ENCODE results near the gene GPR17.

The GPR17 gene

DNA sequence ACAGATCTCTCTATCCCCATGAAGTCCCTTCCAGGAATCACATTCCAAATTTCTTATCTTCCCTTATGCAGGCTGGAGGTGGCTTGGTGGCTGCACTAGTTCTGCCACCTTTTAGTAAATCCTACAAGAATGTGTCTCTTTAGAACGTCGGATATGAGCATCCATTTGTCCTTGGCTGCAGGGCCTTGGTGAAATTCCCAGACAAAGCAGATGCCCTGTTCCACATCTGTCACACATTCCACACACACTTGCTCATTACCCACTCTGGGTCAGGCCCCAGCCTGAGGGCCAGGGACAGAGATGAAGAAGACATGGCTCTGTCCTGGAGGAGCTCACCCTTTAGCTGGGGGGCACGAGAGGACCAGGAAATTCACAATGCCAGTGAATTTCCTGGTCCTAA is 31.2 kb upstream of the GPR17 start:
- no peak for DNase-seq (ENCODE audit: low read depth, low spot score)

- no peak for DNase-seq (ENCODE audit: low read depth, low spot score)
Measured at GRCh38 chr2:127615511-127616166, 30.3 kb upstream of the GPR17 start.

- no peak for DNase-seq (ENCODE audit: low read depth, low spot score)
Measured at GRCh38 chr2:127618551-127619202, 27.3 kb upstream of the GPR17 start.

GRCh38 chr2:127619203-127619590 is 26.8 kb upstream of the GPR17 start:
- DNase-seq (ENCODE audit: low read depth, low spot score): no peak

DNA sequence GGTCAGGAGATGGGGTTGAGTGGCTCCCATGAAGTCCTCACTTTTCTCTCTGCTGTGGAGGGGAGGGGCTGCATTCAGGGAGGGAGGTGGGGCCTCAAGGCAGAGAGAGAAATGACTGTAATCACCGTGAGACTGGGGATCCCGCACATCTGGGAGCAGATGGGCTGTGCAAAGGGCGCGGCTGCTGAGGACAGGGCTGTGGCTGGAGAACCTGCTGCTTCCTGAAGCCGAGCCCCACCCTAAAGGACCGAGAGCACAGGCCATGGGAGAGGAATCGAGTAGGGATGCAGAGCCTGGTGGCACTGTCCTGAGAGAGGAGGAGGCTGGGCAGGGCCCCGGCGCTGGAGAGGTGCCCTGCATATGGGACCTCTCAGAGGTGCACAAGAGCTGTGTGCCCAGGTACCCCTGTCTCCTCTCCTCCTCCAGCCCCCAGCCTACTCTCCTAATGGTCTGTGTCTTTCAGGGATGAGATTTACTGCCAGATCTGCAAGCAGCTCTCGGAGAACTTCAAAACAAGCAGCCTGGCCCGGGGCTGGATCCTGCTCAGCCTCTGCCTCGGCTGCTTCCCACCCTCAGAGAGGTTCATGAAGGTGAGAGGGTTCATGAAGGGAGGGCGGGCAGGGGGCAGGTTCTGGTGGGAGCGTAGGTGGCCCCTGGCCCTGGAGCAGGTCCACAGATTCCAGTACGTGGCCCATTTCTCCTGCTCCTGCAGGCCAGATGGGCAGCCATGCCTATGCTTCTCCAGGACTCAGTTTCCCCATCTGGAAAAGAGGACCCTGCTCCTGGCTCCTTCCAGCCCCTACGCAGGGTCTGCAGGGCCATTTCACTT is 25.9 kb upstream of the GPR17 start:
- no peak for DNase-seq (ENCODE audit: low read depth, low spot score)

- no peak for DNase-seq (ENCODE audit: low read depth, low spot score)
Measured at GRCh38 chr2:127620866-127621265, 25.1 kb upstream of the GPR17 start.

DNA sequence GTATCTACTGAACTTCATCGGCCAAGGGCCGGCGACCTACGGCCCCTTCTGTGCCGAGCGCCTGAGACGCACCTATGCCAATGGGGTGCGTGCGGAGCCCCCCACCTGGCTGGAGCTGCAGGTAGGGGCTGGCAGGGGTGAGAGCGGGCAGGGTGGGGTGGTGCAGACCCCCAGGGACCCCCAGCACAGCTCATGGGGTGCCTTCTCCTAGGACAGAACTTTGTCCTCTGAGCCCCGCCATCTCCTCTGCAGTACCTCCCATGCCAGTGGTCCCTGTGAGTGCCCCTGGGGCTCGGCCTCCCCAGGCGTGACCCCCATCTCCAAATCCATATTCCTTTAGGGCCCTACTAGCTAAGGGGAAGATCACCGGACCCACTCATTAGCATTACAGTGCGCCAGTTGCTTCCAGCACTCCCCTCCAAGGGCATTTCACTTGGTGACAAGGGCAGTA is 23.9 kb upstream of the GPR17 start:
- DNase-seq (ENCODE audit: low read depth, low spot score): no peak

DNA sequence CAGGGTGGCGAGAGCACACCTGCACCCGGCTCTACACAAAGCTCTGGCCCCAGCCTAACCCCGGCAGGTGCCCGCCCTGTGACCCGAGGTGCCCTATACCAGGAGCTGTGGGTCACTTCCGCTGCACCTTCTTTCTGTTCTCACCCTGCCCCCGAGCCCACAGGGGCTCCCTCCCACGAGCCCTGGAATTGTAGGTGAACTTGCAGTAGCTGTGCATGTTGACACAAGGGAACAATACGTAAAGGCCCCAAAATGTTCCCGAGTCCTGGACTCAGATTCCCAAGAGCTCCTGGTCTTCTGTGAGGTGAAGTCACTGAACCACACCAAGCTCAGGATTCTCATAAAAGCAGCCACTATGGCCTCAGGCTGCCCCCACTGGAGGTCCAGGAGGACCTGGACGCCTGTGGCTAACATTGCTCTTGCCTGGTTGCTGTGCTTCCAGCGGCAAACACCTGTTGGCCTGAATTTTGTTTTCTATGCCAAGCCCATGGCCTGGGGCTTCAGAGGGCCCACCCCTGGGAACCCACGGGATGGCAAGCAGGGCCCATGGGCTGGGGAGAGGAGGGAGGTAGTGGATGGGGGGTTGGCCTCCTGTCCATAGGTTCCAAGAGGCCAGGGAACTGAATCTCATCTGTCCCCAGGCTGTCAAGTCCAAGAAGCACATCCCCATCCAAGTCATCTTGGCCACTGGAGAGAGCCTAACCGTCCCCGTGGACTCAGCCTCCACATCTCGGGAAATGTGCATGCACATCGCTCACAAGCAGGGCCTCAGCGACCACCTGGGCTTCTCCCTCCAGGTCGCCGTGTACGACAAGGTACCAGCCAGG is 23.2 kb upstream of the GPR17 start:
- DNase-seq (ENCODE audit: low read depth, low spot score): no peak

- no peak for DNase-seq (ENCODE audit: low read depth, low spot score)
Measured at GRCh38 chr2:127623388-127624319, 22.3 kb upstream of the GPR17 start.

DNA sequence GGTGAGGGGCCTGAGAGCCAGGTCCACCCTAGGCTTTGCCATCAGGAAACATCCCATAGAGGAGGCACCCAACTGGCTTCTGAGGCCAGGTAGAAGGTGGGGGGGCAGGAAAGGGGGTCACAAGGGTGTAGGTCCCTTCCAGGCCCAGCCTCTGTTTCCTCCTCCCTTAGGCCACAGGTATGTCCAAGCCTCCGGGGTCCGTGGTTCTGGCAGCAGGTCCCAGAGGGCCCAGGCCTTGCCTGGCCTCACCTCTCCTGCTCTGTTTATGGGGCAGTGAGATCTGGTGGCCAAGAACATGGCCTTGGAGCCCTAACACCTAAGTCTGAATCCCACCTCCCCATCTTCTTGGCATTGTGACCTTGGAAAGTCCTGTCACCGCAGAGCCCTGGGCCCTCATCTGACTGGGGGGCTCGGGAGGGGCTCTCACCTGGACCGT is 21.6 kb upstream of the GPR17 start:
- DNase-seq (ENCODE audit: low read depth, low spot score): no peak

GRCh38 chr2:127624756-127625571 is 21.0 kb upstream of the GPR17 start:
- no peak for DNase-seq (ENCODE audit: low read depth, low spot score)

GRCh38 chr2:127625572-127625951 is 20.4 kb upstream of the GPR17 start:
- no peak for DNase-seq (ENCODE audit: low read depth, low spot score)

DNA sequence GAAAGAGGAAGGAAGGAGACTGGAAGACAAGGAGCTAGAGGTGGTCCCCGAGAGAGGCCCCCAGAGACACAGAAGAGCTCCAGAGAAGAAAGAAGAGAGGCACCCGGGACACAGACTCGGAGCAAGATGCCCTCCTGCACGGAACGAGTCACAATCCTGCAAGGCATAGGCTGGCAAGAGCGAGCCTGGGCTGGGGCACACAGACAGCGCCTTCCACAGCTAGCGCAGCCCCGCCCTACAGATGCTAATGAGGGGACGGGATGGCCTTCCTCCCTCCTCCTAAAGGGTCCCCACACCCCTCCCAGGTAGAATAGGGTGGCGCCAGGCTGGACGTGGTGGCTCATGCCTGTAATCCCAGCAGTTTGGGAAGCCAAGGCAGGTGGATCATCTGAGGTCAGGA is 19.8 kb upstream of the GPR17 start:
- DNase-seq (ENCODE audit: low read depth, low spot score): no peak

GRCh38 chr2:127626917-127627739 is 18.8 kb upstream of the GPR17 start:
- no peak for DNase-seq (ENCODE audit: low read depth, low spot score)

DNA sequence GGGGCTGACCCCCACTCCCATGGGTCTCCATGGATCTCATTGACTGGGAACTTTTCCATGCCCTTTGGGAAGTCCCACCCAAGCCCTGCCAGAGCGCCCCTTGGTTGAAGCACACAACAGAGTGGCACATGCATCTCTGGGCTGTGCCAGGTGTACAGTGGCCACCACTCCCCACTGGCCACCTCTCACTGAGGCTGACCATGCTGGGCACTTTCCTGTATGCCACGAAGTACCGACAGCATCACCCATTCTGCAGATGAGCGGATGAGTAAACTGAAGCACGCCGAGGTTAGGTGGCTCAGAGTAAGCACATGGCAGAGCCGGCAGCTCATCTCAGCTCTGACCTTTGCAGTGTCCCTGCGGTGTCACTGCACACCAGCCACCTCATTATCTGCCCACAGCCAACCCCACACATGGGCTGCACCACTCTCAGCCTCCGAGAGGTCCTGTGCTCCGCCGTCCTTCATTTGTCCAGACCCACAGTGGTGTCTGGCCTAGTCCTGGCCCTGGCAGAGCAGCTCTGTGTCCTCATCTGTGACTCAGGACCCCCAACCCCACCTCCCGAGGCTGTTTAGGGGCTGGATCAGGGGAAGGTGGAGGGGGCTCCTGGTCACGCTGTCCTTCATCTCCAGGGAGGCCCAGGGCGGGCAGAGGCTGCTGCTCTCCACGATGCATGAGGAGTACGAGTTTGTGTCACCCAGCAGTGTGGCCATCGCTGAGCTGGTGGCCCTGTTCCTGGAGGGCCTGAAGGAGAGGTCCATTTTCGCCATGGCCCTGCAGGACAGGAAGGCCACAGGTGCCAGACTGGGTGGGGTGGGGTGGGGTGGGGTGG is 18.0 kb upstream of the GPR17 start:
- DNase-seq (ENCODE audit: low read depth, low spot score): no peak

DNA sequence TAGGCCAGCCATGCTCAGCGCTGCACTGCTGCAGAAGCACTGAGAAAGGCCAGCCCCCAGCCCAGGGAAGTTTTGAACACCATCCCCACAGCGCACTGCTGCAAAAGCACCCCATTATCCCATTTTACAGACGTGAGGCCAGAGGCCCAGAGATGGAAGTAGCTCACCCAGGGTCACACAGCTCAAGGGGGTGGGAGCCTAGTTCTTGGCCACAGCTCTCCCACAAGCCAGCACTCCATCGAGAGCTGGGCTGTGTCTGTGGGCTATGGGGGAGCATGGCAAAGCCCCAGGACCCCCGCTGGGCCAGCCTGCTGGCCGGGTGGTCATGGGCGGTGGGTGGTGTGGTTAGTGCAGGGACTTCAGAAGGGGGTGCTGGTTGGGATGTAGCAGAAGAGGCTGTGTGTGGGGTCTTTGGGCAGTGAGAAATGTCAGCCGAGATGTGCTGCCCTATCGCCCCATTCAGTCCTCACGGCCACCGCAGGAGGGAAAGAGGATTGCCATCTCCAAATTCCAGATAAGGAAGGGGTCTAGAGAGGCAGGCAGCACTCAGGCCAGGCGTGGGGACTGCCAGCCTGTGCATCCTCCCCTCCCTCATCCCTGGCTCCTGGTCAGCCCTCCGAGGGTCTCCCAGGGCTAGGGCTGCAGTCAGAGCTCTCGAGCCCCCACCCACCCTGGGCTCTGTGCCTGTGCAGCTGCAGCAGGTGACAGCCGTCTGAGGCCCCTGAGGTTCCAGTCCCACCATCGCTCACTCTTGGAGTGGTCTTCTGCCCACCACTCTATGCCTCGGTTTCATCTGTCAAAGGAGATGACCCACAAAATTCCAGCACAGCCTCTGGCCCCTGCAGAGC is 17.0 kb upstream of the GPR17 start:
- no peak for DNase-seq (ENCODE audit: low read depth, low spot score)

GRCh38 chr2:127629637-127630036 is 16.3 kb upstream of the GPR17 start:
- DNase-seq (ENCODE audit: low read depth, low spot score): no peak

Data from smooth muscle cell of the brain vasculature (primary cell).